Prostate gland (tissue), 2 donors: ENCODE results near the gene CORO1C. TPM values are rescaled to one million over a fixed set of nuclear protein-coding genes. Genes with fewer than 3 reads are reported as not detected.
"Not testable (repeated sequence)": the region's sequence is repeated elsewhere in the genome, so short reads cannot be mapped to it uniquely, and the experiment has no call there.

Experiments
- DNase-seq: peaks from one replicate; pipeline ENCODE4 v3.0.0-alpha.2; 2019; ENCODE audit warnings: low spot score
- H3K27ac ChIP-seq, 2 donors: fragments of 200-600 bp; sonication (generic); 2 replicates each; pipeline ENCODE4 v1.5.1; 2017 to 2019
- H3K27me3 ChIP-seq: fragments of 200-600 bp; sonication (generic); replicated peaks from 2 replicates; pipeline ENCODE4 v1.5.1; 2019; ENCODE audit not compliant: insufficient read depth
- H3K36me3 ChIP-seq, 2 donors: fragments of 200-600 bp; sonication (generic); 1 replicate in 1 of 2; 2 replicates in 1 of 2; pipeline versions ENCODE4 v1.5.1 to v1.8.1; 2017 to 2019
- H3K4me1 ChIP-seq: fragments of 200-600 bp; sonication (generic); replicated peaks from 2 replicates; pipeline ENCODE4 v1.5.1; 2019
- H3K4me3 ChIP-seq, 2 donors: fragments of 200-600 bp; sonication (generic); 2 replicates each; pipeline ENCODE4 v1.5.1; 2017 to 2019
- H3K9me3 ChIP-seq: fragments of 200-600 bp; sonication (generic); 2 replicates; pipeline ENCODE4 v1.5.1; 2017
- CTCF ChIP-seq, 4 experiments: fragments of 200-600 bp in 2 of 4; fragments of 450-650 bp in 2 of 4; sonication (generic) in 2 of 4; IDR thresholded peaks; 1 replicate in 3 of 4; 2 replicates in 1 of 4; pipeline ENCODE4 v1.5.1; 2016 to 2019; ENCODE audit warnings: antibody characterized with exemption in 4 of 4, mild to moderate bottlenecking in 2 of 4, moderate library complexity in 2 of 4
- POLR2A ChIP-seq: fragments of 450-650 bp; IDR thresholded peaks from one replicate; pipeline ENCODE4 v1.6.1; 2016; ENCODE audit warnings: antibody characterized with exemption, mild to moderate bottlenecking
- POLR2AphosphoS5 ChIP-seq: sonication (generic); formaldehyde crosslinking; IDR thresholded peaks from one replicate; pipeline ENCODE4 v1.6.1; 2017; ENCODE audit warnings: antibody characterized with exemption
- WGBS: methylation state at CpG from one replicate; pipeline ENCODE4 v1.1.5; 2018; 5-methylcytosine and 5-hydroxymethylcytosine counted together
- intact Hi-C: fragments of 100-400 bp; cut with DNase I; formaldehyde crosslinking; loops from one replicate; pipeline ENCODE4 v1.14.2; 2022
- total RNA-seq, 2 donors: library from RNA; depleted of rRNA; stranded (reverse); fragments of >200 nt; gene quantifications; one replicate each; pipeline ENCODE4 v1.1.0, GENCODE V29; 2016

Gene CORO1C
- total RNA-seq, 2 donors from 2014 or later, result 34.9 to 105 TPM

GRCh38 chr12:108664338-108665258, 66.7 kb downstream of the CORO1C start:
- Histone ChIP-seq H3K36me3 (no peaks in the 10 kb centered on the region), H3K9me3 (no peaks in the 10 kb centered on the region), H3K27me3 (no peaks in the 10 kb centered on the region), H3K4me1 (no peaks in the 10 kb centered on the region), H3K27ac (peak overlapping the region; percentile 60 to 63), H3K4me3 (no peak overlapping the region)
- TF ChIP-seq POLR2A (peak; percentile 20), CTCF (IDR thresholded peaks at IDR 0.05) (peak; percentile 77 to 95 (median 93)), POLR2AphosphoS5 (peak; percentile 74)
- 4% methylated on average over 5 of the region's 5 CpGs for WGBS
- intact Hi-C loops, result loop anchor here (1.0 to 10.0 kb wide), 4 partner anchors 66 to 290 kb away; partner anchors contain the start of genes CORO1C and SSH1
- DNase-seq, result peak; percentile 82

- intact Hi-C loops, result loop anchor here (1.0 to 10.0 kb wide), 3 partner anchors 67 to 291 kb away; partner anchors contain the start of gene CORO1C
- Histone ChIP-seq H3K36me3 (no peaks in the 10 kb centered on the region), H3K27me3 (no peaks in the 10 kb centered on the region), H3K4me1 (no peaks in the 10 kb centered on the region), H3K9me3 (no peaks in the 10 kb centered on the region), H3K4me3 (no peak overlapping the region), H3K27ac (peak overlapping the region; percentile 60 to 63)
- no peak for DNase-seq
- 97% methylated on average over 4 of the region's 4 CpGs for WGBS
- TF ChIP-seq POLR2AphosphoS5 (no peak), POLR2A (no peak), CTCF (IDR thresholded peaks at IDR 0.05) (no peak)
Observed at GRCh38 chr12:108663324-108664015, 67.8 kb downstream of the CORO1C start.

- H3K9me3 ChIP-seq, intact Hi-C loops, H3K36me3 ChIP-seq, H3K27ac ChIP-seq, H3K4me1 ChIP-seq, H3K27me3 ChIP-seq, DNase-seq, H3K4me3 ChIP-seq: not testable (repeated sequence)
- 97% methylated on average over 4 of the region's 4 CpGs for WGBS
Observed at GRCh38 chr12:108658115-108658514, 73.2 kb downstream of the CORO1C start.

- Histone ChIP-seq H3K4me1 (no peaks in the 10 kb centered on the region), H3K9me3 (no peaks in the 10 kb centered on the region), H3K4me3 (no peak overlapping the region), H3K27me3 (no peaks in the 10 kb centered on the region), H3K36me3 (no peaks in the 10 kb centered on the region), H3K27ac (no peak overlapping the region)
- TF ChIP-seq POLR2A, result no peak
- TF ChIP-seq CTCF (IDR thresholded peaks at IDR 0.05), result no peak
- TF ChIP-seq POLR2AphosphoS5, result no peak
- intact Hi-C loops, result no loop called here
- 90% methylated on average over 10 of the region's 10 CpGs for WGBS
- no peak for DNase-seq
Observed at GRCh38 chr12:108657130-108657745, 74.1 kb downstream of the CORO1C start.

- H3K4me3 ChIP-seq, H3K9me3 ChIP-seq, H3K27ac ChIP-seq, H3K36me3 ChIP-seq, DNase-seq, intact Hi-C loops, H3K27me3 ChIP-seq, H3K4me1 ChIP-seq: not testable (repeated sequence)
- 92% methylated on average over 14 of the region's 24 CpGs for WGBS
Observed at GRCh38 chr12:108656247-108656646, 75.1 kb downstream of the CORO1C start.

GRCh38 chr12:108655812-108656175, 75.5 kb downstream of the CORO1C start:
- intact Hi-C loops, result not testable (repeated sequence)

GRCh38 chr12:108654622-108655021, 76.7 kb downstream of the CORO1C start:
- WGBS, result 90% methylated on average over 9 of the region's 9 CpGs
- H3K27ac ChIP-seq, H3K9me3 ChIP-seq, H3K4me3 ChIP-seq, H3K36me3 ChIP-seq, H3K4me1 ChIP-seq, H3K27me3 ChIP-seq, intact Hi-C loops, DNase-seq: not testable (repeated sequence)

More at GRCh38 chr12:108655812-108656175, 75.5 kb downstream of the CORO1C start:
- H3K36me3 ChIP-seq, H3K27me3 ChIP-seq, H3K9me3 ChIP-seq, H3K27ac ChIP-seq, DNase-seq, H3K4me3 ChIP-seq, H3K4me1 ChIP-seq: not testable (repeated sequence)
- WGBS, result 98% methylated on average over 10 of the region's 28 CpGs
